Thoracic aorta (tissue), 2 donors: ENCODE data around the gene PSMA3. TPM values are rescaled to one million over a fixed set of nuclear protein-coding genes. Genes with fewer than 3 reads are reported as not detected.

Experiments used
- ATAC-seq: fragments of 150-250 bp; one replicate; pipeline ENCODE4 v1.8.0; 2017; ENCODE audit warnings: low read depth; ENCODE audit not compliant: insufficient number of reproducible peaks, low FRiP score
- DNase-seq: peaks from one replicate; pipeline ENCODE4 v3.0.0-alpha.2; 2020; ENCODE audit warnings: low spot score
- H3K27ac ChIP-seq, 2 donors: fragments of 200-600 bp; sonication (generic); 1 replicate in 1 of 2; 2 replicates in 1 of 2; pipeline ENCODE4 v1.5.1; 2016; ENCODE audit warnings: mild to moderate bottlenecking in 2 of 2, moderate library complexity in 2 of 2
- H3K27me3 ChIP-seq: fragments of 200-600 bp; sonication (generic); replicated peaks from 2 replicates; pipeline ENCODE4 v1.6.0; 2016; ENCODE audit warnings: mild to moderate bottlenecking; ENCODE audit not compliant: insufficient read depth
- H3K36me3 ChIP-seq: fragments of 200-600 bp; sonication (generic); one replicate; pipeline ENCODE4 v1.5.1; 2016
- H3K4me1 ChIP-seq, 2 donors: fragments of 200-600 bp; sonication (generic); 1 replicate in 1 of 2; 2 replicates in 1 of 2; pipeline versions ENCODE4 v1.5.1 to v1.6.0; 2016; ENCODE audit warnings: low read depth in 2 of 2, mild to moderate bottlenecking in 1 of 2; ENCODE audit not compliant: control insufficient read depth in 1 of 2
- H3K4me3 ChIP-seq: fragments of 200-600 bp; sonication (generic); 2 replicates; pipeline ENCODE4 v1.5.1; 2016; ENCODE audit warnings: mild to moderate bottlenecking
- H3K9me3 ChIP-seq: fragments of 200-600 bp; sonication (generic); 2 replicates; pipeline ENCODE4 v1.5.1; 2016
- total RNA-seq, 2 donors: library from RNA; depleted of rRNA; stranded (reverse); fragments of >200 nt; gene quantifications; one replicate each; pipeline versions ENCODE4 v1.1.0 to v1.2.3, GENCODE V29; 2016
- TF ChIP-seq, protein P1 (sequence below): fragments of 200-600 bp; sonication (generic); IDR thresholded peaks from one replicate; pipeline ENCODE4 v1.5.1; 2019; ENCODE audit warnings: antibody characterized with exemption

The PSMA3 gene
- total RNA-seq, 2 donors from 2014 or later, result 91.5 to 93.0 TPM

DNA sequence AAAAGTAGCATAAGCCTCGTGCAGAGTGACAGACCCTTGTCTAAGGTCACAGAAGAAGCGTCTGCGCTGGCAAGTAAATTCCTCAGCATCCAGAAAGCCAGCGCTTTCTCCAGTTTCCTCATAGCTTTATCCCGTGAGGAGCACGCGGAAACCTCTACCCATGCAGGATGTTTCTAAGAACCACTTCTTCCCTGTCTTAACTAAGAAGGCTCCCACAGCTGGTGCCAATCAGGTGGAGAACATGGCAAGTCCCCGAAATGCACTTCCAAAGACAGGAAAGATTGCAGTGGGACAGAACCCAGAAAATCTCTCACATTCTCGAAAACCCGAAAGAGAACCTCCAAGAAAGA is 52.7 kb downstream of the PSMA3 start:
- peak overlapping the region; percentile 67 for H3K4me3 ChIP-seq
- peaks cover 11 to 36% of the 10 kb centered on the region in 2 donors for H3K4me1 ChIP-seq
- ATAC-seq, result no peak
- peak overlapping the region; percentile 89 to 98 for H3K27ac ChIP-seq
- TF ChIP-seq, protein P1, sequence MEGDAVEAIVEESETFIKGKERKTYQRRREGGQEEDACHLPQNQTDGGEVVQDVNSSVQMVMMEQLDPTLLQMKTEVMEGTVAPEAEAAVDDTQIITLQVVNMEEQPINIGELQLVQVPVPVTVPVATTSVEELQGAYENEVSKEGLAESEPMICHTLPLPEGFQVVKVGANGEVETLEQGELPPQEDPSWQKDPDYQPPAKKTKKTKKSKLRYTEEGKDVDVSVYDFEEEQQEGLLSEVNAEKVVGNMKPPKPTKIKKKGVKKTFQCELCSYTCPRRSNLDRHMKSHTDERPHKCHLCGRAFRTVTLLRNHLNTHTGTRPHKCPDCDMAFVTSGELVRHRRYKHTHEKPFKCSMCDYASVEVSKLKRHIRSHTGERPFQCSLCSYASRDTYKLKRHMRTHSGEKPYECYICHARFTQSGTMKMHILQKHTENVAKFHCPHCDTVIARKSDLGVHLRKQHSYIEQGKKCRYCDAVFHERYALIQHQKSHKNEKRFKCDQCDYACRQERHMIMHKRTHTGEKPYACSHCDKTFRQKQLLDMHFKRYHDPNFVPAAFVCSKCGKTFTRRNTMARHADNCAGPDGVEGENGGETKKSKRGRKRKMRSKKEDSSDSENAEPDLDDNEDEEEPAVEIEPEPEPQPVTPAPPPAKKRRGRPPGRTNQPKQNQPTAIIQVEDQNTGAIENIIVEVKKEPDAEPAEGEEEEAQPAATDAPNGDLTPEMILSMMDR, result no peak
- no peaks in the 10 kb centered on the region for H3K27me3 ChIP-seq
- peaks cover 15% of the 10 kb centered on the region for H3K36me3 ChIP-seq
- no peaks in the 10 kb centered on the region for H3K9me3 ChIP-seq
- no peak for DNase-seq

DNA sequence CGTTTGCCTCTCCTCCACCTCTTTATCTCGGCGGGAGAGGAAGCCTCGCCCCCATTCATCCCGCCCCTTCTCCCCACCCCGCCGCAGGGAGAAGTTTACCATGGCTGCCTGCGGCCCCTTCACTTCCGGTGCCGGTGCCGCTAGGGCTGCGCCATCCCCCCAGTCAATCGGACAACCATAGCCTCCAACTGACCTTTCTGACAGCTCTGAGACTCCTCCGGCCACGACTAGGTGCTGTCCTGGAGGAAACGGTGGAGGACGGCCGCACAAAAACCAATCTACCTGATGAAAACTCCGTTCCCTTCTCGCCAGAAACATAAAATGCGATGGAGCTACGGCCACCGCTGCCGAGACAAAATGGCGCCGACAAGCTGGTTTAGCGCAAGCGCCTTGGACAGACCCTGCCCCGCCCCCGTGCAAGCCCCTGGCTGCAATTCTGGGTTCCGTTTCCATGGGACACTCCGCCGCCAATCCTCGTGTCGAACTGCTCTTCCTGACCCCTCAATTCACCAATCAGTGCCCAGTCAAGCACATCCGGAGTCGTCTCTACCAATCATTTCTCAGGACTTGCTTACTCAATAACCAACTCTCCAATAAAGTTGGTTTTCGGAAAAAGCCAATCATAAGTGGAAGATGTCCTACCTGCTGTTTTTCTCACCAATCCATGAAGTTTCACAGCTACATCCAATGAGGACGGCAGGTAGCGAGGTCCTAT is 53.3 kb downstream of the PSMA3 start:
- H3K27me3 ChIP-seq, result no peaks in the 10 kb centered on the region
- ATAC-seq, result peak; percentile 100
- peaks cover 15% of the 10 kb centered on the region for H3K36me3 ChIP-seq
- H3K4me3 ChIP-seq, result peak overlapping the region; percentile 79
- TF ChIP-seq, protein P1, result no peak
- DNase-seq, result peak; percentile 92
- H3K27ac ChIP-seq, result peak overlapping the region; percentile 89 to 98
- no peaks in the 10 kb centered on the region for H3K9me3 ChIP-seq
- H3K4me1 ChIP-seq, result peaks cover 11 to 30% of the 10 kb centered on the region in 2 donors

DNA sequence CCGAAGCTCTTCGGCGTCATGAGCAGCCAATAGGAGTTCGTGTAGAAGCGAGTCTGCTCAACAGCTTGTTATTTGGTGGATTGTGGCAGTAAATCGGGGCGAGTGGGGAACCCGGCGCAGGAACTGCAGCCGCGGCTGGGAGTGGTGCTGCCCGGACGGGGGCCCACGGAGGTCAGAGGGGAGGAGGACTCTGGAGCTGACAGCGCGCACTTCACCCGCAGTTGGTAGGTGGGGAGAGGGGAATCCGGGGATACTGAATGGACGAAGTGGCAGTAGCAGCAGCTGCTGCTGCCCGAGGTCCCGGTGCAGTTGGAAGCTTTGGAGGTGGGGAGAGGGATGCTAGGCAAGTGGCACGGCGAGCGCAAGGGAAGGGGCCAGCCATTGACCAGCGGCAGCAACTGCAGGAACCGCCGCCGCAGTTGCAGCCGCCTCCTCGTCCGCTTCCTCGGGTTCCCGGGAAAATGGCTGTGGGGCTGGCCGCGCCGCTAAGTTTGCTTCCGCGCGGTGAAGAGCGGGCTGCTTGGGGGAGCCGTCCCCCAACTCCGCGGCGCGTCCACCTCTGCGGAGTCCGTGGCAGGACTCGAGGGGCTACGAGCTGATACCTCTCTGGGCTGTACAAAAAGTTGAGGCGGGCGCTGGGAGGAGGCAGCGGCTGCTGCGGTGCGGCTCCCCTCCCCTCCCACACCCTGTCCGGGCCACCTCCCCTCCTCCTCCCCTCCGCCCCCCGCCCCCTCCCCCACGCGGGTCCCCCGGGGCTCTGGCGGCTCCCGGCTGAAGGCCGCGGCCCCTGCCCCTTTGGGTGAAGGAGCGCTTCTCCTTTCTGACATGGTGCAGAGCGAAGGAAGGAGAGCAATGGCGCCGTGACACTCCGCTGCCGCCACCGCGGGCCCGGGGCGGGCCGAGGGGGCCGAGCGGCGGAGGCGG is 54.1 kb downstream of the PSMA3 start, which contains the start of gene ARID4A:
Gene ARID4A (plus strand): TSS at position 79 of the 924 bp plus-strand sequence. CDS start 1,300 bp downstream, outside the sequence.
- TF ChIP-seq, protein P1, result no peak
- H3K36me3 ChIP-seq, result peaks cover 14% of the 10 kb centered on the region
- H3K27ac ChIP-seq, result peak within 1 kb of the TSS; percentile 89 to 98
- no peaks in the 10 kb centered on the region for H3K9me3 ChIP-seq
- peak; percentile 70 for DNase-seq
- H3K4me3 ChIP-seq, result peak within 1 kb of the TSS; percentile 79
- H3K4me1 ChIP-seq, result peaks cover 11 to 29% of the 10 kb centered on the region in 2 donors
- H3K27me3 ChIP-seq, result no peaks in the 10 kb centered on the region
- no peak for ATAC-seq

DNA sequence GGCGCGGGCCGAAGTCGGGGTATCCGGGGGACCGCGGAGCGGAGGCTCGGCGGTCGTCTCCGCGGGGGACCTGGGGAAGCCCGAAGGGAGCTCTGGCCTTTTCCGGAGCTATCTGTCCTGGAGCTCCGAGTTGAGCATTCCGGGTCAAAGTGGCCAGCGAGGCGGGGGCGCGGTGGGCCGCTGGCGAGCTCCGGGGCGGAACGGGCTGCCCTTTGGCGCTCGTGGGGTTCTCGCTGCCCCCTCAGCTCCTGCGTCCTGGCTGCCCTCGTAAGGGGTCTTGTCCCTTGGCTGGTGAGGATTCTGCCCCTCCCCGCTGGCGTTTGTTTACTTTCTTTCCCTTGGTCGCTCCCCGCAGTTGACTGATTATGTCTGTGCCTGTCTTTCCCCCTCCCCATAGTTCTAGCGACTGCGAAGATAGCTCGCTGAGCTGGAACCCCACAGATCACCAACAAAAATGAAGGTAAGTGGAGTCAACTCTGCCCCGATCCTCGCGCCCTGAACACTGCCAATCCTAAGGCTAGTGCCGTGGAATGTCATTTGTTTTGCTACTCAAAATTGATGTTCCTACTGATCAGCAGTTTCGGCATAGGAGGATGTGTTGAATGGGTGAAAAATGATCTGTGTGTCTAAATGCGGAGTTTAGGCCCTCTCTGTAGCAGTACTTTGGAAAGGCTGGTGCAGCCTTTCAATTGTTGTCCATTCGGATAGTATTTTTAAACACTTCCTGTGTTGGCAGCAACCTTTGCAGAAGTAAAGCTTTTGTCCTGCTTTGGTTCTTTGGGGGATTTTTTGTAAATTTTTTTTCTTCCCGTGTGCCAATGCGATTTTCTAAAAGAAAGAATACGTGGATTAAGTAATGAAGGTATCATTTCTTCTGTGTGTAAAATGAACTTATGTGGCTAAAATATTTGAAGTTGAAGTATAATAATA is 55.0 kb downstream of the PSMA3 start:
- Histone ChIP-seq H3K27ac (peak overlapping the region; percentile 83 to 92), H3K36me3 (peaks cover 4% of the 10 kb centered on the region), H3K4me3 (peak overlapping the region; percentile 79), H3K4me1 (peaks cover 11 to 29% of the 10 kb centered on the region in 2 donors), H3K27me3 (no peaks in the 10 kb centered on the region), H3K9me3 (no peaks in the 10 kb centered on the region)
- DNase-seq (no peak), ATAC-seq (no peak)
- TF ChIP-seq, protein P1, result no peak
